Astrocyte of the cerebellum (primary cell): ENCODE data around the gene CCNJL.

Experiments
- DNase-seq: peaks from one replicate; pipeline ENCODE4 v3.0.0-alpha.2; 2011; ENCODE audit warnings: low read depth
- H3K4me3 ChIP-seq: 2 replicates; pipeline ENCODE4 v1.5.1; 2011; ENCODE audit warnings: mild to moderate bottlenecking, low read depth, low read length, moderate library complexity
- in situ Hi-C: cut with HindIII; loops from 2 replicates; pipeline ENCODE4 v1.10.0; 2017; ENCODE audit warnings: low sequenced_read_pairs
- TF ChIP-seq, protein P1 (sequence below): IDR thresholded peaks from 2 replicates; pipeline ENCODE4 v1.5.1; 2012; ENCODE audit warnings: low read length, low read depth, moderate library complexity, mild to moderate bottlenecking; ENCODE audit errors: missing control alignments

The CCNJL gene

DNA sequence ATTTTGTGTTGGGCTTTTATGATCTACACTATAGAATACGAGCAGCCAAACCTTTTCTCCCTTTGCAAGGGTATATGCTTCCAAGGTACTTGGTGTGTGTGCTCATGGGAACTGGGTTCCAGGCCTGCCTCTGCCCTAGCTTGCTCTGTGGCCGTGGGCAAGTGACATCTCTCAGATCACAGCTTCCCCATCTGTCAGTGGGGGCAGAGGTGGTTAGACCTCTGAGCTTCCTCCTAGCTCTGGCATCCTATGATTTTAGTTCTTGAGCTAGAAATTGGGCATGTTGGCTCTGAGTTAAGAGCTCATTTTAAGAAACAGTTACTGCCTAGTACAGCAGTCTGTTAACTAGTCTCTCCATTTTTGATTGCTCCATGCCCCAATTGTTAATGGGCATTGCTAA is 12.5 kb upstream of the CCNJL start:
- TF ChIP-seq, protein P1, sequence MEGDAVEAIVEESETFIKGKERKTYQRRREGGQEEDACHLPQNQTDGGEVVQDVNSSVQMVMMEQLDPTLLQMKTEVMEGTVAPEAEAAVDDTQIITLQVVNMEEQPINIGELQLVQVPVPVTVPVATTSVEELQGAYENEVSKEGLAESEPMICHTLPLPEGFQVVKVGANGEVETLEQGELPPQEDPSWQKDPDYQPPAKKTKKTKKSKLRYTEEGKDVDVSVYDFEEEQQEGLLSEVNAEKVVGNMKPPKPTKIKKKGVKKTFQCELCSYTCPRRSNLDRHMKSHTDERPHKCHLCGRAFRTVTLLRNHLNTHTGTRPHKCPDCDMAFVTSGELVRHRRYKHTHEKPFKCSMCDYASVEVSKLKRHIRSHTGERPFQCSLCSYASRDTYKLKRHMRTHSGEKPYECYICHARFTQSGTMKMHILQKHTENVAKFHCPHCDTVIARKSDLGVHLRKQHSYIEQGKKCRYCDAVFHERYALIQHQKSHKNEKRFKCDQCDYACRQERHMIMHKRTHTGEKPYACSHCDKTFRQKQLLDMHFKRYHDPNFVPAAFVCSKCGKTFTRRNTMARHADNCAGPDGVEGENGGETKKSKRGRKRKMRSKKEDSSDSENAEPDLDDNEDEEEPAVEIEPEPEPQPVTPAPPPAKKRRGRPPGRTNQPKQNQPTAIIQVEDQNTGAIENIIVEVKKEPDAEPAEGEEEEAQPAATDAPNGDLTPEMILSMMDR = no peak
- H3K4me3 ChIP-seq = no peak overlapping the region
- DNase-seq = no peak
- in situ Hi-C loops = loop anchor here (5.0 kb wide), 1 partner anchor 108 kb away; no protein-coding TSS in a partner anchor

DNA sequence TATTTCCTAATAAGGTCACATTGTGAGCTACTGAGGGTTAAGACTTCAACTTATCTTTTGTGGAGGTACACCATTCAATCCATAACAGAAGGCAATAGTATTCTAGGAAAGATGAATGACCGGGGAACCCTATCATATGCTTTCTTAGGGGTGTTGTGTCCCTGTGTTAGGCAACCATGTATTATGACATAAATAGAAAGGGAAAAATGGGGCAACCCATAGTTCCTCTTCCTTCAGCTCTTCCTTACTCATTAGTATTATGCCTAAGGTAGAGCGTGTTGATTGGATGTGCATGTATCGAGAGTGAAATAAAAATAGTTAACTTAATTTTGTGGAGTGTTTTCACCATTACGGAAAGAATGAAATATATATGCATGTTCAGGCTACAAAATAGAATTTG is 6.0 kb upstream of the CCNJL start:
- DNase-seq = no peak
- TF ChIP-seq, protein P1 = no peak
- in situ Hi-C loops = no loop called here
- H3K4me3 ChIP-seq = no peak overlapping the region

GRCh38 chr5:160317434-160317833 is 5.1 kb upstream of the CCNJL start:
- in situ Hi-C loops = no loop called here
- no peak for DNase-seq
- TF ChIP-seq, protein P1 = no peak
- no peak overlapping the region for H3K4me3 ChIP-seq

DNA sequence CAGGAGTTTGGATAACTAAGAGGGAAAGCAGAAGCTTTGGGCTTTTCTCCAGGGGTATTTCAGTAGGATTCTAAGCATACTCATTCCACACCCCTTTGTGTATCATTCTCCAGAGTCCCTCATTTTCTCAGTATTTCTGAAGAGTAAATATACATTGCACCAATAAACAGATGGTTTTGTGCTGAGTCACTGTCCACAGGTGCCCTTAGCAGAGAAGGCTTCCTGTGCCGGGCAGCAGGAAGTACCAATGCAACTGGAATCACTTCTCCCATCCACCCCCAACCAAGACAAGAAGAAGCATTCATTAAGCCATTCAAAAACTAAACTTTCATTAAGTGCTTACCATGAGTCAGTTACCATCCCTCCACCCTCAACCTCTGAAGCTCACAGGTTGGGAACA is 3.6 kb upstream of the CCNJL start:
- H3K4me3 ChIP-seq = no peak overlapping the region
- peak; percentile 11 for DNase-seq
- in situ Hi-C loops = no loop called here
- TF ChIP-seq, protein P1 = no peak

DNA sequence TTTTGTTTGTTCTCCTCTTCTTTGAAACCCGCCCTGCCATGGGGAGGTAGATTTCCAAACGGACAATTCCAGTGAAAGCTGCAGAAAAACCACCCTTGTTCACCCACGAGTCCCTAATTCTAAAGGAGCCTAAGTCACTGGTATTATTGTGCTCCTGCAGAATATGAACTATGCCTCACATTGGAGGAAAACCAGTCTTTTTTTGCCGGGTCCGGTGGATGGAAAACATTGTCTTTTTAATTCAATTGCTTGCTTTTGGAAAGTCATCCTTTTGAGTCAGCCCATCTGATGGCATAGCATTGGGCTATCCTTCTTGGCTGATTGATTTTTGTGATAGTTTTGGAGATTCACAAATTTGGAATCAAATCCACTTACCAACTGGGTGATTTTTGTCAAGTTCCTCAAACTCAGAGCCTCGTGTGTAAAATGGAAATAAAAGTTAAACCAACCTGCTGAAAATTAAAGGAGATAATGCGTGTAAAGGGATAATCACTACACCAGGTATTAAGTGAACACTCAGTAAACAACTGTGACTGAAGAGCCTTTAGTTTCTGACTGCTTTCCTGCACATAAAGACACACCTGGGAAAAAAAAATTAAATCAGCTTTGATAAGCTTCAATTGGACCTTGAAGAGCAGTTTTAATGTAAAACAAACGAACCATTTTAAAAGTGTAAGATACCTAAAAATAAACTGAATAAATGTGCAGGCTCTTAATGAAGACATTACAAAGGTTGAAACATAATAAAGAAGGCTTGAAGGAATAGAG is 780 bp upstream of the CCNJL start:
- no peak for DNase-seq
- TF ChIP-seq, protein P1 = no peak
- in situ Hi-C loops = no loop called here
- peak overlapping the region; percentile 73 for H3K4me3 ChIP-seq

DNA sequence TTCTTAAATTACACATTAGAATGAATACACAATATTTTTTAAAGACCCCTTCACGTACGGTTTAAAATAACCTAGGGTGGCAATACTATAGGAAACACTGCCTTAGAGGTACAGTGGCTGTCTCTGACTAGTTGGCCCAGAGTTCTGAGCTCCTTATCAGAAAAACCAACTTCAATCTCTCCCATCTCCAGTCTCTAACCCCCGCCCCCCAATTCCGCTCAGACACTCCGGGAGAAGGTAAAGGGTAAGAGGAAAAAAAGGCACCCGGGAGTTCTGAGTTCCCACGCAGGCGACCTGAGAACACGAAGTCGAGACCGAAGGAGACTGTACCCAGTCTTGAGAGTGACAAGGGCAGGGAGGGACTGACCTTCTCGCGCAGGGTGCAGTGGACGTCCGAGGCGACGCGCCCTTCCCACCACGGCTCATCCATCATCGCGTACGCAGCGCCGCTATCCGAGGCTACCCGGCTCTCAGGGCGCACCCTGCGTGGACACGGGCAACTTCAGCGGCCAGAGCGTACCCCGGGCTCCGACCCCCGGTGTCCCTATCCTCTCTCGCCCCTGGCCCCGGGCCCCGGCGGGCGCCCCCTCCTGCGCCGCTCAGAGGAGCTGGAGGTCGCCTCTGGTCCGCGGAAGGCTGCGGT is 752 bp downstream of the CCNJL start:
- H3K4me3 ChIP-seq = peak overlapping the region; percentile 73
- DNase-seq = no peak
- TF ChIP-seq, protein P1 = no peak
- in situ Hi-C loops = no loop called here
